ENCODE measurements around the gene MAPKAP1. TPM values are rescaled to one million over a fixed set of nuclear protein-coding genes. Genes with fewer than 3 reads are reported as not detected.

Gene MAPKAP1
- total RNA-seq, 1 donor from 2014 or later, result 29.4 TPM

GRCh38 chr9:125433461-125434011 is 273.5 kb downstream of the MAPKAP1 start:
- DNase-seq (ENCODE audit: low spot score), result peak; percentile 79

GRCh38 chr9:125432715-125433385 is 274.2 kb downstream of the MAPKAP1 start:
- DNase-seq (ENCODE audit: low spot score), result no peak

- no peak for DNase-seq (ENCODE audit: low spot score)
Measured at GRCh38 chr9:125431741-125432271, 275.2 kb downstream of the MAPKAP1 start.

GRCh38 chr9:125431012-125431305 is 276.0 kb downstream of the MAPKAP1 start:
- DNase-seq (ENCODE audit: low spot score), result no peak

- no peak for DNase-seq (ENCODE audit: low spot score)
Measured at GRCh38 chr9:125430161-125431011, 276.6 kb downstream of the MAPKAP1 start.

GRCh38 chr9:125429476-125430160 is 277.4 kb downstream of the MAPKAP1 start:
- no peak for DNase-seq (ENCODE audit: low spot score)

- no peak for DNase-seq (ENCODE audit: low spot score)
Measured at GRCh38 chr9:125428902-125429467, 278.0 kb downstream of the MAPKAP1 start.

- DNase-seq (ENCODE audit: low spot score), result no peak
Measured at GRCh38 chr9:125428060-125428901, 278.7 kb downstream of the MAPKAP1 start.

- DNase-seq (ENCODE audit: low spot score), result no peak
Measured at GRCh38 chr9:125427556-125427955, 279.5 kb downstream of the MAPKAP1 start.

- DNase-seq (ENCODE audit: low spot score), result no peak
Measured at GRCh38 chr9:125426926-125427325, 280.1 kb downstream of the MAPKAP1 start.

- no peak for DNase-seq (ENCODE audit: low spot score)
Measured at GRCh38 chr9:125425901-125426515, 281.0 kb downstream of the MAPKAP1 start.

- DNase-seq (ENCODE audit: low spot score), result peak; percentile 46
Measured at GRCh38 chr9:125425170-125425897, 281.7 kb downstream of the MAPKAP1 start.

GRCh38 chr9:125423964-125424363 is 283.0 kb downstream of the MAPKAP1 start:
- DNase-seq (ENCODE audit: low spot score), result no peak

- DNase-seq (ENCODE audit: low spot score), result no peak
Measured at GRCh38 chr9:125422853-125423252, 284.2 kb downstream of the MAPKAP1 start.

GRCh38 chr9:125421591-125422181 is 285.3 kb downstream of the MAPKAP1 start:
- DNase-seq (ENCODE audit: low spot score), result no peak

- DNase-seq (ENCODE audit: low spot score), result no peak
Measured at GRCh38 chr9:125421166-125421565, 285.8 kb downstream of the MAPKAP1 start.

- no peak for DNase-seq (ENCODE audit: low spot score)
Measured at GRCh38 chr9:125418404-125418803, 288.6 kb downstream of the MAPKAP1 start.

GRCh38 chr9:125416517-125416916 is 290.5 kb downstream of the MAPKAP1 start:
- no peak for DNase-seq (ENCODE audit: low spot score)
